Measurements from ENCODE around the gene PRSS53.

DNA sequence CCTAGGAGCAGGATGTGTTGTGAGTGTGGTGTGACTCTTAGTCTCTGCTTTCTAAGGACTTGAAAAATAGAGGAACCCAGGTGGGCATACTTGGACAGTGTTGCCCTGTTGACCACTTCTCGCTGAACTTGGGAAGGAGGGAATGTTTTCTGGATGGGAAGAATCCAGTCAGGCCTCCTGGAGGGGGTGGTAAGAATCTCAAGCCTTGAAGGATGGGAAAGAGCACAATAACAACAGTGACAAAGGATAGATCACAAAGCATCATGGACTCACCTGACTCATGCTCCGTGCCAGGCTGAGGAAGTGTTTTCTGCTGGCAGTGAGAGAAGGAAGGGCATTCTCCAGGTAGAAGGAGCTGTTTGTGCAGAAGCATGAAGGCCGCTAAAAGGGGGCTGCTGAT is 37.1 kb upstream of the PRSS53 start:
- TF ChIP-seq EZH2 (IDR thresholded peaks at IDR 0.05; ENCODE audit: borderline replicate concordance, low read length): no peak
- TF ChIP-seq, protein P1, sequence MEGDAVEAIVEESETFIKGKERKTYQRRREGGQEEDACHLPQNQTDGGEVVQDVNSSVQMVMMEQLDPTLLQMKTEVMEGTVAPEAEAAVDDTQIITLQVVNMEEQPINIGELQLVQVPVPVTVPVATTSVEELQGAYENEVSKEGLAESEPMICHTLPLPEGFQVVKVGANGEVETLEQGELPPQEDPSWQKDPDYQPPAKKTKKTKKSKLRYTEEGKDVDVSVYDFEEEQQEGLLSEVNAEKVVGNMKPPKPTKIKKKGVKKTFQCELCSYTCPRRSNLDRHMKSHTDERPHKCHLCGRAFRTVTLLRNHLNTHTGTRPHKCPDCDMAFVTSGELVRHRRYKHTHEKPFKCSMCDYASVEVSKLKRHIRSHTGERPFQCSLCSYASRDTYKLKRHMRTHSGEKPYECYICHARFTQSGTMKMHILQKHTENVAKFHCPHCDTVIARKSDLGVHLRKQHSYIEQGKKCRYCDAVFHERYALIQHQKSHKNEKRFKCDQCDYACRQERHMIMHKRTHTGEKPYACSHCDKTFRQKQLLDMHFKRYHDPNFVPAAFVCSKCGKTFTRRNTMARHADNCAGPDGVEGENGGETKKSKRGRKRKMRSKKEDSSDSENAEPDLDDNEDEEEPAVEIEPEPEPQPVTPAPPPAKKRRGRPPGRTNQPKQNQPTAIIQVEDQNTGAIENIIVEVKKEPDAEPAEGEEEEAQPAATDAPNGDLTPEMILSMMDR (conservative IDR thresholded peaks at IDR 0.05 in 1 of 2, IDR thresholded peaks at IDR 0.05 in 1 of 2; ENCODE audit: extremely low read depth in 1 of 2, insufficient read depth in 1 of 2, low read depth in 1 of 2, low read length in 2 of 2): no peak
